HG02840 (cell line): Measurements from ENCODE around the gene RSPH1.

Experiments
- ATAC-seq: cut with Tn5 transposase; IDR thresholded peaks from one replicate; pipeline ENCODE4 v1.9.1; 2021; ENCODE audit warnings: mild to moderate bottlenecking, moderate library complexity, moderate number of reproducible peaks; ENCODE audit not compliant: unreplicated experiment, low FRiP score

Gene RSPH1

GRCh38 chr21:42496120-42496838 is at the start of gene RSPH1:
Gene RSPH1 (minus strand): TSS chr21:42496224. CDS start chr21:42496186, 38 bp downstream.
- ATAC-seq, result peak; percentile 98

- ATAC-seq, result no peak
Observed at GRCh38 chr21:42545745-42546144, 49.7 kb upstream of the RSPH1 start.

GRCh38 chr21:42545317-42545716 is 49.3 kb upstream of the RSPH1 start:
- ATAC-seq, result no peak

- no peak for ATAC-seq
Observed at GRCh38 chr21:42544544-42544943, 48.5 kb upstream of the RSPH1 start.

GRCh38 chr21:42543106-42543847 is 47.3 kb upstream of the RSPH1 start:
- no peak for ATAC-seq

- ATAC-seq, result no peak
Observed at GRCh38 chr21:42542596-42542995, 46.6 kb upstream of the RSPH1 start.

GRCh38 chr21:42542196-42542595 is 46.2 kb upstream of the RSPH1 start:
- no peak for ATAC-seq

- ATAC-seq, result no peak
Observed at GRCh38 chr21:42541618-42542017, 45.6 kb upstream of the RSPH1 start.

- ATAC-seq, result no peak
Observed at GRCh38 chr21:42541174-42541573, 45.1 kb upstream of the RSPH1 start.

- ATAC-seq, result no peak
Observed at GRCh38 chr21:42540396-42540795, 44.4 kb upstream of the RSPH1 start.

GRCh38 chr21:42539931-42540343 is 43.9 kb upstream of the RSPH1 start:
- no peak for ATAC-seq

GRCh38 chr21:42539342-42539741 is 43.3 kb upstream of the RSPH1 start:
- ATAC-seq, result no peak

- no peak for ATAC-seq
Observed at GRCh38 chr21:42538479-42539275, 42.7 kb upstream of the RSPH1 start.

GRCh38 chr21:42537106-42537742 is 41.2 kb upstream of the RSPH1 start:
- no peak for ATAC-seq

GRCh38 chr21:42536601-42537000 is 40.6 kb upstream of the RSPH1 start:
- no peak for ATAC-seq

GRCh38 chr21:42535602-42536171 is 39.7 kb upstream of the RSPH1 start:
- no peak for ATAC-seq

- ATAC-seq, result no peak
Observed at GRCh38 chr21:42534421-42535378, 38.7 kb upstream of the RSPH1 start.

- ATAC-seq, result no peak
Observed at GRCh38 chr21:42533963-42534355, 37.9 kb upstream of the RSPH1 start.

- ATAC-seq, result no peak
Observed at GRCh38 chr21:42533306-42533962, 37.4 kb upstream of the RSPH1 start.
